ENCODE measurements around the gene OR4D11. TPM values are rescaled to one million over a fixed set of nuclear protein-coding genes. Genes with fewer than 3 reads are reported as not detected.
"Not testable (repeated sequence)": the region's sequence is repeated elsewhere in the genome, so short reads cannot be mapped to it uniquely, and the experiment has no call there.

OR4D11 gene
- total RNA-seq, 1 donor = not detected

- Histone ChIP-seq H2AFZ (ENCODE audit: low read length) (peak overlapping the region; percentile 89), H3K4me1 (ENCODE audit: insufficient read depth, low read length) (peaks cover 22% of the 10 kb centered on the region), H3K27me3 (ENCODE audit: insufficient read depth, low read length) (no peaks in the 10 kb centered on the region), H3K79me2 (ENCODE audit: insufficient read depth, low read length) (no peaks in the 10 kb centered on the region), H3K27ac (ENCODE audit: low read depth, low read length) (peak overlapping the region; percentile 67), H4K20me1 (ENCODE audit: insufficient read depth, low read length) (no peaks in the 10 kb centered on the region), H3K4me3 (ENCODE audit: insufficient read depth, low read length) (no peak overlapping the region), H3K9me3 (ENCODE audit: low read depth, low read length) (no peaks in the 10 kb centered on the region), H3K4me2 (ENCODE audit: insufficient read depth, low read length) (peak overlapping the region; percentile 51), H3K36me3 (ENCODE audit: insufficient read depth, low read length) (no peaks in the 10 kb centered on the region)
- TF ChIP-seq, protein P1, sequence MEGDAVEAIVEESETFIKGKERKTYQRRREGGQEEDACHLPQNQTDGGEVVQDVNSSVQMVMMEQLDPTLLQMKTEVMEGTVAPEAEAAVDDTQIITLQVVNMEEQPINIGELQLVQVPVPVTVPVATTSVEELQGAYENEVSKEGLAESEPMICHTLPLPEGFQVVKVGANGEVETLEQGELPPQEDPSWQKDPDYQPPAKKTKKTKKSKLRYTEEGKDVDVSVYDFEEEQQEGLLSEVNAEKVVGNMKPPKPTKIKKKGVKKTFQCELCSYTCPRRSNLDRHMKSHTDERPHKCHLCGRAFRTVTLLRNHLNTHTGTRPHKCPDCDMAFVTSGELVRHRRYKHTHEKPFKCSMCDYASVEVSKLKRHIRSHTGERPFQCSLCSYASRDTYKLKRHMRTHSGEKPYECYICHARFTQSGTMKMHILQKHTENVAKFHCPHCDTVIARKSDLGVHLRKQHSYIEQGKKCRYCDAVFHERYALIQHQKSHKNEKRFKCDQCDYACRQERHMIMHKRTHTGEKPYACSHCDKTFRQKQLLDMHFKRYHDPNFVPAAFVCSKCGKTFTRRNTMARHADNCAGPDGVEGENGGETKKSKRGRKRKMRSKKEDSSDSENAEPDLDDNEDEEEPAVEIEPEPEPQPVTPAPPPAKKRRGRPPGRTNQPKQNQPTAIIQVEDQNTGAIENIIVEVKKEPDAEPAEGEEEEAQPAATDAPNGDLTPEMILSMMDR (IDR thresholded peaks at IDR 0.05; ENCODE audit: extremely low read depth, low read depth, low read length) = no peak
- DNase-seq (ENCODE audit: insufficient read length, low spot score, missing footprints) = no peak
Observed at GRCh38 chr11:59545179-59546020, 42.0 kb downstream of the OR4D11 start.

- H4K20me1 ChIP-seq (ENCODE audit: insufficient read depth, low read length); H3K79me2 ChIP-seq (ENCODE audit: insufficient read depth, low read length); H3K9me3 ChIP-seq (ENCODE audit: low read depth, low read length); H3K27me3 ChIP-seq (ENCODE audit: insufficient read depth, low read length); H3K36me3 ChIP-seq (ENCODE audit: insufficient read depth, low read length); H3K4me2 ChIP-seq (ENCODE audit: insufficient read depth, low read length); DNase-seq (ENCODE audit: insufficient read length, low spot score, missing footprints); H3K27ac ChIP-seq (ENCODE audit: low read depth, low read length); H3K4me3 ChIP-seq (ENCODE audit: insufficient read depth, low read length); H2AFZ ChIP-seq (ENCODE audit: low read length): not testable (repeated sequence)
- H3K4me1 ChIP-seq (ENCODE audit: insufficient read depth, low read length) = peaks cover 22% of the 10 kb centered on the region
Observed at GRCh38 chr11:59547605-59548308, 44.4 kb downstream of the OR4D11 start.

GRCh38 chr11:59548309-59548656, 44.9 kb downstream of the OR4D11 start:
- Histone ChIP-seq H3K36me3 (ENCODE audit: insufficient read depth, low read length) (no peaks in the 10 kb centered on the region), H3K4me1 (ENCODE audit: insufficient read depth, low read length) (peaks cover 22% of the 10 kb centered on the region), H3K9me3 (ENCODE audit: low read depth, low read length) (no peaks in the 10 kb centered on the region), H3K27me3 (ENCODE audit: insufficient read depth, low read length) (no peaks in the 10 kb centered on the region), H3K79me2 (ENCODE audit: insufficient read depth, low read length) (no peaks in the 10 kb centered on the region), H2AFZ (ENCODE audit: low read length) (no peak overlapping the region), H3K4me3 (ENCODE audit: insufficient read depth, low read length) (no peak overlapping the region), H3K4me2 (ENCODE audit: insufficient read depth, low read length) (no peak overlapping the region), H4K20me1 (ENCODE audit: insufficient read depth, low read length) (no peaks in the 10 kb centered on the region), H3K27ac (ENCODE audit: low read depth, low read length) (no peak overlapping the region)
- TF ChIP-seq, protein P1 (IDR thresholded peaks at IDR 0.05; ENCODE audit: extremely low read depth, low read depth, low read length) = no peak
- DNase-seq (ENCODE audit: insufficient read length, low spot score, missing footprints) = no peak

DNA sequence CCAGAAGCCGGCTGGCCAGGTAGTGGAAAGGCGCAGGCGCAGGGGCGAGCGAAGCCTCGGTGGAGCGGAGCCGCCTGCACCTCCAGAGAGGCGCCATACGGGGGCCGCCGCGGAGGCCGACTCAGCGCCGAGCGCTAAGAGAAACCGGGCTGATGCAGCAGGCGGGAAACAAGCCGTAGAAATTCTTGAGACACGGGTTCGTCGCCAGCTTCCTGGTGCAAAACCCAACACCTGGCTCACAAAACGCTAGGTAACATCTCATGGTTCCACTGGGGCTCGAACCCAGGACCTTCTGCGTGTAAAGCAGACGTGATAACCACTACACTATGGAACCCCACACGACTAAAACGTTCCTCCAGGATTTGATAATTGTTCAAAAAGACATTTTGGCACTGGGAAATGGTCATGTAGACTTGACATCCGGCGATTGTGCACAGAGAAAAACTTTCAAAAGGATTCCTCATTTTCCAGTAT, 47.0 kb downstream of the OR4D11 start:
- TF ChIP-seq, protein P1 (IDR thresholded peaks at IDR 0.05; ENCODE audit: extremely low read depth, low read depth, low read length) = peak; percentile 25
- H3K36me3 ChIP-seq (ENCODE audit: insufficient read depth, low read length) = no peaks in the 10 kb centered on the region
- peak overlapping the region; percentile 72 for H3K27ac ChIP-seq (ENCODE audit: low read depth, low read length)
- peak overlapping the region; percentile 76 for H3K4me2 ChIP-seq (ENCODE audit: insufficient read depth, low read length)
- no peaks in the 10 kb centered on the region for H3K27me3 ChIP-seq (ENCODE audit: insufficient read depth, low read length)
- H3K4me1 ChIP-seq (ENCODE audit: insufficient read depth, low read length) = peaks cover 16% of the 10 kb centered on the region
- H3K4me3 ChIP-seq (ENCODE audit: insufficient read depth, low read length) = peak overlapping the region; percentile 73
- no peaks in the 10 kb centered on the region for H3K79me2 ChIP-seq (ENCODE audit: insufficient read depth, low read length)
- H2AFZ ChIP-seq (ENCODE audit: low read length) = no peak overlapping the region
- H4K20me1 ChIP-seq (ENCODE audit: insufficient read depth, low read length) = no peaks in the 10 kb centered on the region
- DNase-seq (ENCODE audit: insufficient read length, low spot score, missing footprints) = peak; percentile 74
- no peaks in the 10 kb centered on the region for H3K9me3 ChIP-seq (ENCODE audit: low read depth, low read length)
